ENCODE measurements around the gene GPR157.

Gene GPR157

GRCh38 chr1:9062846-9063245 lies 66.1 kb downstream of the GPR157 start:
- no peak for DNase-seq (ENCODE audit: low read depth, low spot score)

- DNase-seq (ENCODE audit: low read depth, low spot score) = no peak
Observed at GRCh38 chr1:9062021-9062471, 66.9 kb downstream of the GPR157 start.

- no peak for DNase-seq (ENCODE audit: low read depth, low spot score)
Observed at GRCh38 chr1:9061252-9061960, 67.5 kb downstream of the GPR157 start.

GRCh38 chr1:9059891-9060744 lies 68.8 kb downstream of the GPR157 start:
- DNase-seq (ENCODE audit: low read depth, low spot score) = no peak

- no peak for DNase-seq (ENCODE audit: low read depth, low spot score)
Observed at GRCh38 chr1:9058465-9058864, 70.4 kb downstream of the GPR157 start.

- DNase-seq (ENCODE audit: low read depth, low spot score) = no peak
Observed at GRCh38 chr1:9057851-9058250, 71.1 kb downstream of the GPR157 start.

- DNase-seq (ENCODE audit: low read depth, low spot score) = no peak
Observed at GRCh38 chr1:9052272-9053049, 76.4 kb downstream of the GPR157 start.

- no peak for DNase-seq (ENCODE audit: low read depth, low spot score)
Observed at GRCh38 chr1:9051379-9051778, 77.5 kb downstream of the GPR157 start.

GRCh38 chr1:9050803-9051202 lies 78.1 kb downstream of the GPR157 start:
- DNase-seq (ENCODE audit: low read depth, low spot score) = no peak

Data from ELF-1 (cell line).